ENCODE results near the gene CARD11. TPM values are rescaled to one million over a fixed set of nuclear protein-coding genes. Genes with fewer than 3 reads are reported as not detected.

The CARD11 gene
- total RNA-seq, 1 experiment from 2014 or later: 0.57 TPM

GRCh38 chr7:2920041-2920440 is 123.6 kb downstream of the CARD11 start:
- Histone ChIP-seq H3K36me3 (ENCODE audit: control insufficient read depth in 1 of 2, insufficient read depth in 2 of 2, low read length in 2 of 2) (no peaks in the 10 kb centered on the region), H3K27ac (ENCODE audit: low read depth, low read length) (no peak overlapping the region), H3K27me3 (ENCODE audit: insufficient read depth, low read length) (no peaks in the 10 kb centered on the region), H3K4me1 (ENCODE audit: control insufficient read depth in 1 of 2, insufficient read depth in 2 of 2, low read length in 2 of 2) (peaks cover 0 to 9% of the 10 kb centered on the region in 2 experiments; a peak in 1 of 4 replicates), H3K4me3 (replicated peaks in 1 of 2; ENCODE audit: low read depth in 1 of 2, low read length in 2 of 2) (no peak overlapping the region), H2AFZ (ENCODE audit: low read depth, low read length, poor library complexity, severe bottlenecking) (no peak overlapping the region), H4K20me1 (ENCODE audit: insufficient read depth) (no peaks in the 10 kb centered on the region), H3K9me3 (ENCODE audit: control insufficient read depth in 1 of 2, insufficient read depth in 1 of 2, low read depth in 1 of 2, low read length in 2 of 2) (no peaks in the 10 kb centered on the region), H3K9me2 (ENCODE audit: insufficient read depth) (no peaks in the 10 kb centered on the region), H3K9ac (ENCODE audit: low read length) (no peak overlapping the region), H3K79me2 (ENCODE audit: insufficient read depth, low read length) (no peaks in the 10 kb centered on the region), H3K4me2 (ENCODE audit: low read length) (no peak overlapping the region)
- ChIA-PET RAD21 (ENCODE audit: low non-redundant PET in 1 of 2, low total read pairs in 2 of 2, uncharacterized antibody in 2 of 2, unreplicated experiment in 2 of 2) (no interaction called here), CTCF (no interaction called here), POLR2A (no interaction called here)
- ATAC-seq (no peak), DNase-seq (ENCODE audit: low read depth, low spot score) (no peak)
- intact Hi-C loops (cut with micrococcal nuclease): no loop called here
- BruUV-seq (replicated peaks): no TSS peak
- TF ChIP-seq CTCF (IDR thresholded peaks at IDR 0.05 in 2 of 3, conservative IDR thresholded peaks at IDR 0.05 in 1 of 3; ENCODE audit: borderline replicate concordance in 1 of 3, insufficient read depth in 1 of 3, low read depth in 2 of 3, low read length in 2 of 3) (no peak), EGR1 (IDR thresholded peaks at IDR 0.05; ENCODE audit: low read depth) (no peak), ZNF274 (IDR thresholded peaks at IDR 0.05; ENCODE audit: low read depth, low read length) (no peak), ATF3 (IDR thresholded peaks at IDR 0.05) (no peak), POLR2AphosphoS5 (IDR thresholded peaks at IDR 0.05; ENCODE audit: low read depth, low read length) (no peak)

- ChIA-PET RAD21 (ENCODE audit: low non-redundant PET in 1 of 2, low total read pairs in 2 of 2, uncharacterized antibody in 2 of 2, unreplicated experiment in 2 of 2) (no interaction called here), CTCF (no interaction called here), POLR2A (no interaction called here)
- no peak for DNase-seq (ENCODE audit: low read depth, low spot score)
- Histone ChIP-seq H4K20me1 (ENCODE audit: insufficient read depth) (no peaks in the 10 kb centered on the region), H3K36me3 (ENCODE audit: control insufficient read depth in 1 of 2, insufficient read depth in 2 of 2, low read length in 2 of 2) (no peaks in the 10 kb centered on the region), H2AFZ (ENCODE audit: low read depth, low read length, poor library complexity, severe bottlenecking) (no peak overlapping the region), H3K79me2 (ENCODE audit: insufficient read depth, low read length) (no peaks in the 10 kb centered on the region), H3K9me3 (ENCODE audit: control insufficient read depth in 1 of 2, insufficient read depth in 1 of 2, low read depth in 1 of 2, low read length in 2 of 2) (no peaks in the 10 kb centered on the region), H3K4me2 (ENCODE audit: low read length) (no peak overlapping the region), H3K9me2 (ENCODE audit: insufficient read depth) (no peaks in the 10 kb centered on the region), H3K27me3 (ENCODE audit: insufficient read depth, low read length) (no peaks in the 10 kb centered on the region), H3K27ac (ENCODE audit: low read depth, low read length) (no peak overlapping the region), H3K4me3 (replicated peaks in 1 of 2; ENCODE audit: low read depth in 1 of 2, low read length in 2 of 2) (no peak overlapping the region), H3K9ac (ENCODE audit: low read length) (no peak overlapping the region), H3K4me1 (ENCODE audit: control insufficient read depth in 1 of 2, insufficient read depth in 2 of 2, low read length in 2 of 2) (peaks cover 0 to 9% of the 10 kb centered on the region in 2 experiments; a peak in 1 of 4 replicates)
- intact Hi-C loops (cut with micrococcal nuclease): no loop called here
- ATAC-seq: no peak
- no TSS peak for BruUV-seq (replicated peaks)
- TF ChIP-seq TCF7L2 (IDR thresholded peaks at IDR 0.05; ENCODE audit: borderline replicate concordance, extremely low read depth, insufficient read depth, insufficient read length): no peak
- TF ChIP-seq SIN3A (IDR thresholded peaks at IDR 0.05; ENCODE audit: low read depth): no peak
- no peak for TF ChIP-seq SP1 (IDR thresholded peaks at IDR 0.05; ENCODE audit: low read depth)
- no peak for TF ChIP-seq ZNF274 (IDR thresholded peaks at IDR 0.05; ENCODE audit: low read depth, low read length)
- no peak for TF ChIP-seq CTCF (IDR thresholded peaks at IDR 0.05 in 2 of 3, conservative IDR thresholded peaks at IDR 0.05 in 1 of 3; ENCODE audit: borderline replicate concordance in 1 of 3, insufficient read depth in 1 of 3, low read depth in 2 of 3, low read length in 2 of 3)
- no peak for TF ChIP-seq ELF1 (IDR thresholded peaks at IDR 0.05; ENCODE audit: borderline replicate concordance, low read depth)
- TF ChIP-seq ZFX (IDR thresholded peaks at IDR 0.05): no peak
- TF ChIP-seq EZH2 (IDR thresholded peaks at IDR 0.05): no peak
- TF ChIP-seq CEBPB (IDR thresholded peaks at IDR 0.05; ENCODE audit: low read depth): no peak
- TF ChIP-seq MAX (IDR thresholded peaks at IDR 0.05): no peak
- TF ChIP-seq RAD21 (IDR thresholded peaks at IDR 0.05; ENCODE audit: low read depth): no peak
Observed at GRCh38 chr7:2919256-2919655, 124.4 kb downstream of the CARD11 start.
